Adrenal gland (tissue), 12 donors: ENCODE results near the gene HIPK2. TPM values are rescaled to one million over a fixed set of nuclear protein-coding genes. Genes with fewer than 3 reads are reported as not detected.
A peak's percentile ranks its signal among the peaks of the same experiment; 100 is the strongest.

Source experiments
- DNase-seq, 7 donors: peaks; one replicate each; pipeline ENCODE4 v3.0.0-alpha.2; 2019 to 2020
- H3K27ac ChIP-seq, 5 donors: fragments of 200-600 bp; sonication (generic) in 4 of 5; 1 replicate in 3 of 5; 2 replicates in 2 of 5; pipeline versions ENCODE4 v1.5.1 to v1.8.0; 2016 to 2020; ENCODE audit warnings: mild to moderate bottlenecking in 1 of 5
- H3K27me3 ChIP-seq: fragments of 200-600 bp; 2 replicates; pipeline ENCODE4 v1.8.0; 2021
- H3K36me3 ChIP-seq, 2 donors: fragments of 200-600 bp; replicated peaks in 1 of 2; 1 replicate in 1 of 2; 2 replicates in 1 of 2; pipeline versions ENCODE4 v1.5.1 to v1.8.0; 2018 to 2022
- H3K4me1 ChIP-seq, 2 donors: fragments of 200-600 bp; replicated peaks in 1 of 2; 1 replicate in 1 of 2; 2 replicates in 1 of 2; pipeline versions ENCODE4 v1.5.1 to v1.8.0; 2018 to 2021
- H3K4me3 ChIP-seq, 4 donors: fragments of 200-600 bp; sonication (generic) in 3 of 4; one replicate each; pipeline ENCODE4 v1.5.1; 2016 to 2018
- H3K9me3 ChIP-seq, 3 donors: fragments of 200-600 bp; sonication (generic) in 1 of 3; replicated peaks in 1 of 3; 1 replicate in 2 of 3; 2 replicates in 1 of 3; pipeline versions ENCODE4 v1.5.1 to v1.8.0; 2016 to 2021
- POLR2A ChIP-seq, 2 donors: fragments of 450-650 bp; IDR thresholded peaks; one replicate each; pipeline ENCODE4 v1.6.1; 2017; ENCODE audit warnings: antibody characterized with exemption in 2 of 2, mild to moderate bottlenecking in 2 of 2, moderate library complexity in 1 of 2
- WGBS, 4 donors: extraction: QIAGEN DNeasy Blood & Tissue Kit in 2 of 4; methylation state at CpG; one replicate each; pipeline versions ENCODE4 v1.1.5 to v1.1.7; 2013 to 2017; 5-methylcytosine and 5-hydroxymethylcytosine counted together
- intact Hi-C, 2 donors: fragments of 100-400 bp; cut with DNase I; formaldehyde crosslinking; loops; one replicate each; pipeline versions ENCODE4 v1.14.1 to v1.15.0; 2022 to 2023
- polyA plus RNA-seq, 3 donors: library from polyadenylated mRNA; stranded (reverse); fragments of 200-250 nt in 2 of 3; fragments of 350-450 nt in 1 of 3; fragmentation: Illumina TruSeq in 1 of 3; extraction: RNeasy Lipid Tissue Mini Kit (QIAGEN cat#74804) in 1 of 3; gene quantifications; one replicate each; pipeline ENCODE4 v1.2.3, GENCODE V29; 2013 to 2014
- total RNA-seq, 9 donors: library from RNA; depleted of rRNA in 4 of 9; stranded (reverse); fragments of >200 nt in 4 of 9; fragments of 120-200 nt in 1 of 9; fragmentation: NEBNext Ultra II Directional in 1 of 9; extraction: Animal tissue kit (Norgen Biotek cat#: 25700) in 1 of 9; gene quantifications; one replicate each; pipeline versions ENCODE4 v1.1.0 to v1.2.4, GENCODE V29; 2013 to 2023
- TF ChIP-seq, protein P1 (sequence below), 6 experiments: fragments of 450-650 bp in 4 of 6; fragments of 200-600 bp in 2 of 6; sonication (generic) in 1 of 6; IDR thresholded peaks; 1 replicate in 5 of 6; 2 replicates in 1 of 6; pipeline versions ENCODE4 v1.5.1 to v1.8.0; 2016 to 2021; ENCODE audit warnings: antibody characterized with exemption in 6 of 6, mild to moderate bottlenecking in 2 of 6, moderate library complexity in 1 of 6
- donor health status: healthy with polysubstance abuse.
- donor health status: Bipolar disorder and iron deficiency.
- donor health status: DM: yes; HTN: yes; CAD: no.
- donor health status: DM: no; HTN: no; CAD: no.
- donor health status: DM: no; HTN: no; CAD: no.
- donor health status: DM: yes; HTN: yes; CAD: no.

HIPK2 gene
- total and polyA plus RNA-seq, 12 donors: 4.7 to 82.4 (median 49.8) TPM

DNA sequence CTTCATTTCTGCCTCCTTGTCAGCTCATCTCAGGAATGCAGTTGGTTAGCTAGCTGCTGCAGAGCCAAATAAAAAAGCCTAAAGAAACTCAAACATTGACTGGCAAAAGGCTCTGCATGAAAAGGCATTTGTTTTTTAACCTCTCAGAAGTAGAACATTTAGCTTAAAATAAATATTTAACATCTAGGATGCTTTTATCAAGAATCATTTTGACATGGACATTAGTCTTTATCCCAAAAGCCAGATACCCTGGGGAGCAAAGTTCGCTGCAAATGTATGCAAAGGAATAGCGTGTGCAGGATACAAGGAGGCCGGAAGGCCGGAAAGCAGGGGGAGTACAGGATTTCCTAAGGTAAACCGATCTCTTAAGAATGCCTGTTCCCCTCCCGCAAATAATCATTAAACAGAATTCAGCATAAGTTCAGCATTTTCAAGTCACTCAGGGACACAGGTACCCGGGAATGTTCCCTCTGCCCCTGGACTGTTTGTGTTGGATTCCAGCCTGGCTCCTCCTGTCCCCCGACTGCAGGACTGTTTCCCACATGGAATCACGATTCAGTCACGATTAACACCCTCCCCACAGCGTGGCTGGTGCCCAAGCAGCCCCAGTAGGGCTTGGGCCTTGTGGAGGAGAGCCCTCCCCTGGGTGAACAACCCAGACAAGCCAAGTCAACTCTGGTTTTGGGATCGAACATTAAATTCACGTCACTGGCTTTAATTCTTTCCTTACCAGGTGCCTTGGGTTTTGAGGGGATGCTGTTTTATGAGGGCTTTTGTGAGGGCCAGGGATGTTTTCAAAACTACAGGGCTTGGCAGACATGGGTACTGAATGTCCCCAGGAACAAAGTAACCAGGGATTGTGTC, 97.8 kb downstream of the HIPK2 start:
- TF ChIP-seq, protein P1, sequence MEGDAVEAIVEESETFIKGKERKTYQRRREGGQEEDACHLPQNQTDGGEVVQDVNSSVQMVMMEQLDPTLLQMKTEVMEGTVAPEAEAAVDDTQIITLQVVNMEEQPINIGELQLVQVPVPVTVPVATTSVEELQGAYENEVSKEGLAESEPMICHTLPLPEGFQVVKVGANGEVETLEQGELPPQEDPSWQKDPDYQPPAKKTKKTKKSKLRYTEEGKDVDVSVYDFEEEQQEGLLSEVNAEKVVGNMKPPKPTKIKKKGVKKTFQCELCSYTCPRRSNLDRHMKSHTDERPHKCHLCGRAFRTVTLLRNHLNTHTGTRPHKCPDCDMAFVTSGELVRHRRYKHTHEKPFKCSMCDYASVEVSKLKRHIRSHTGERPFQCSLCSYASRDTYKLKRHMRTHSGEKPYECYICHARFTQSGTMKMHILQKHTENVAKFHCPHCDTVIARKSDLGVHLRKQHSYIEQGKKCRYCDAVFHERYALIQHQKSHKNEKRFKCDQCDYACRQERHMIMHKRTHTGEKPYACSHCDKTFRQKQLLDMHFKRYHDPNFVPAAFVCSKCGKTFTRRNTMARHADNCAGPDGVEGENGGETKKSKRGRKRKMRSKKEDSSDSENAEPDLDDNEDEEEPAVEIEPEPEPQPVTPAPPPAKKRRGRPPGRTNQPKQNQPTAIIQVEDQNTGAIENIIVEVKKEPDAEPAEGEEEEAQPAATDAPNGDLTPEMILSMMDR (IDR thresholded peaks at IDR 0.05): no peak
- no peak for TF ChIP-seq POLR2A (IDR thresholded peaks at IDR 0.05)
- DNase-seq: no peak
- Histone ChIP-seq H3K4me3 (no peak overlapping the region), H3K36me3 (no peaks in the 10 kb centered on the region), H3K27ac (peak overlapping the region in 3 of 5 donors; percentile 29 to 60 (median 53)), H3K27me3 (no peaks in the 10 kb centered on the region), H3K4me1 (peaks cover 4 to 31% of the 10 kb centered on the region in 2 donors), H3K9me3 (no peaks in the 10 kb centered on the region)
- 53 to 71% (median 67%) methylated on average over 13 of the region's 13 CpGs for WGBS, 4 donors
- intact Hi-C loops: no loop called here

DNA sequence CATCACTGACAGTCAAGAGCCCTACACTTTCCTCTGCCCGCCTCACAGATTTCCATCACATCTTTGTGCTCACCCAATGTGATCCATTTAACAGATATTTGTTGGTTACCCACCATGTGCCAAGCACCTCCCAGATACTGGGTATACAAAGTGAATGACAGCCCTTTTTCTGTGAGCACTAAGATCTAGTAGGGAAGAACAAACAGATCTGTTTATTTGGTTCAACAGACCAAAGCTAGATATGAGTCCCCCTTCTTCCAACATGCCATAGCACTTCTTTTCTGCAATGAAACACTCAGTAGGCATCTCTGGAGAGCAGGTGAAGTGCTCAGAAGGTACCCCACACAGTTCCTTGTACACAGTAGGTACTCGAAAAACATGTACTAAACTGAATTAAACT, 101.4 kb downstream of the HIPK2 start:
- Histone ChIP-seq H3K27me3 (no peaks in the 10 kb centered on the region), H3K36me3 (no peaks in the 10 kb centered on the region), H3K9me3 (no peaks in the 10 kb centered on the region), H3K4me1 (peaks cover 4 to 33% of the 10 kb centered on the region in 2 donors), H3K27ac (no peak overlapping the region), H3K4me3 (no peak overlapping the region)
- TF ChIP-seq, protein P1 (IDR thresholded peaks at IDR 0.05): no peak
- no peak for TF ChIP-seq POLR2A (IDR thresholded peaks at IDR 0.05)
- no peak for DNase-seq
- WGBS, 4 donors: 93 to 100% (median 98%) methylated on average over 2 of the region's 2 CpGs
- intact Hi-C loops: no loop called here

DNA sequence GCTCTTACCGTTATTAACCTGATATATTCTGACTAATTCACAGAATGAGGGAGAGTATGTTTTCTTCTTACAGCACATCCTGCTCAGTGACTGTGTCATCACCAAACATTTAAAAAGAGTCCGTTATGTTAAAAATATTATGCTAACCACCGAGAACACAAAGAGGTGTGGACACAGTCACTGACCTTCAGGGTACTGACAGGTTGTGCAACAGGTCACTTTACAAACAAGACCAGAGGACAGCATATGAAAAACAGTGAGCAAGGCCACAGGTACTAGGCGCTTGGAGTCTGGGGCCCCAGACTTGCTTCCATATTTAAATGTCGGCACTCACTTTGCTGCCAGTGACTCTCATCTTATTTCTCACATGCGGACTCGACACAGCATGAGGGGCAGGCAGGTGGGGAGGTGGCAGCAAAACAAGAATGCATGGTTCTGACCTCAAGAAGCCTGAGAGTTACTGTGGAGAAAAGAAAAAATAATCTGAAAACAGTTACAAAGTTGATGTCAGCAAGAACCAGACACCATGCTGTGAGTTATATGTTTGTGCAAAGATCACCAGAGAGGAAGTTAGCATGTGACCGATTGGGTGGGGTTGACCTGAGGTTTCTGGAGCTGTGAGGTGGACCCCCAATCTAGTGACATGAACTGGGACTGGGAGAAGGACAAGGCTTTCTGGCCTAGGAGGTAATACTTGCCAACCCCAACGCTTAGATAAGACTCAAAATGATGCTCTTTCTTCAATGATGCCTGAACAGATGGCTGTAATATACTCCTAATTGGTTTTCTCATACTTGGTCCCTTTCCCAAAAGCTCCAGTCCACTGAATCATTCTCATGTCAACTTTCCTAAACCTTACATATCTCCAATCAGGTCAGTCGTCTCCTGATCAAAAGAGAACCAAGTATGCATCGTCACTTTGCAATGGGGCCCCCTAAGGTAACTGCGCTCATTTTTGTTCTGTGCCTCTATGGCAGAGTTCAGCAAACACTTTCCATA, 102.4 kb downstream of the HIPK2 start:
- Histone ChIP-seq H3K4me3 (no peak overlapping the region), H3K27me3 (no peaks in the 10 kb centered on the region), H3K27ac (peak overlapping the region in 1 of 5 donors; percentile 32), H3K4me1 (peaks cover 0 to 23% of the 10 kb centered on the region in 2 donors), H3K9me3 (no peaks in the 10 kb centered on the region), H3K36me3 (no peaks in the 10 kb centered on the region)
- 72 to 75% (median 74%) methylated on average over 12 of the region's 12 CpGs for WGBS, 4 donors
- no peak for TF ChIP-seq POLR2A (IDR thresholded peaks at IDR 0.05)
- TF ChIP-seq, protein P1 (IDR thresholded peaks at IDR 0.05): no peak
- no peak for DNase-seq
- intact Hi-C loops: no loop called here

DNA sequence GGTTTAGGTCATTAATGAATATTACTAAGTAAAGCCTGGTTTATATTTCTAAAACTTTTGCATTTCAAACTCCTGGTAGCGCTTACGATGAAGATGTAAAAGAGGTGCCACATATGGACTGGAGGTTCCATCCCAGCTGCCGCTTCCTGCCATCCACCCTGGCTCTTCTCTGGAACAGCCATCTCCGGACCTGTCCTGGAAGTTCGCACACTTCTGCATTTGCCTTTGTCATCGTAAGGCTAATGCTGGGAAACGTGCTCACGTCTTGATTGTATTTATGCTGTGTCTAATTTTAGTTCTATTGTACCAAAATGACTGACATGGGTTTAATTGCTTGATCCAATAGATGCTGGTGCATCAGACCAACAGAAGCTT, 103.1 kb downstream of the HIPK2 start:
- 60 to 81% (median 71%) methylated on average over 8 of the region's 8 CpGs for WGBS, 4 donors
- no peaks in the 10 kb centered on the region for H3K27me3 ChIP-seq
- intact Hi-C loops: no loop called here
- no peak for DNase-seq
- no peak overlapping the region for H3K4me3 ChIP-seq
- H3K27ac ChIP-seq: peak overlapping the region in 1 of 5 donors; percentile 32
- H3K36me3 ChIP-seq: no peaks in the 10 kb centered on the region
- H3K4me1 ChIP-seq: peaks cover 0 to 17% of the 10 kb centered on the region in 2 donors
- H3K9me3 ChIP-seq: no peaks in the 10 kb centered on the region
- TF ChIP-seq, protein P1 (IDR thresholded peaks at IDR 0.05): no peak
